ENCODE results near the gene SLC2A1. TPM values are rescaled to one million over a fixed set of nuclear protein-coding genes. Genes with fewer than 3 reads are reported as not detected.

SLC2A1 gene
- 200 and 236 TPM in 2 replicates for total RNA-seq
- long read RNA-seq, transcript SLC2A1-203 (10 exons, 3,670 nt): major isoform, 123 of 218 reads
- long read RNA-seq, partial matches to known transcripts: 85 of 218 reads
- long read RNA-seq, other reads (novel, unspliced or antisense): 10 of 218 reads

DNA sequence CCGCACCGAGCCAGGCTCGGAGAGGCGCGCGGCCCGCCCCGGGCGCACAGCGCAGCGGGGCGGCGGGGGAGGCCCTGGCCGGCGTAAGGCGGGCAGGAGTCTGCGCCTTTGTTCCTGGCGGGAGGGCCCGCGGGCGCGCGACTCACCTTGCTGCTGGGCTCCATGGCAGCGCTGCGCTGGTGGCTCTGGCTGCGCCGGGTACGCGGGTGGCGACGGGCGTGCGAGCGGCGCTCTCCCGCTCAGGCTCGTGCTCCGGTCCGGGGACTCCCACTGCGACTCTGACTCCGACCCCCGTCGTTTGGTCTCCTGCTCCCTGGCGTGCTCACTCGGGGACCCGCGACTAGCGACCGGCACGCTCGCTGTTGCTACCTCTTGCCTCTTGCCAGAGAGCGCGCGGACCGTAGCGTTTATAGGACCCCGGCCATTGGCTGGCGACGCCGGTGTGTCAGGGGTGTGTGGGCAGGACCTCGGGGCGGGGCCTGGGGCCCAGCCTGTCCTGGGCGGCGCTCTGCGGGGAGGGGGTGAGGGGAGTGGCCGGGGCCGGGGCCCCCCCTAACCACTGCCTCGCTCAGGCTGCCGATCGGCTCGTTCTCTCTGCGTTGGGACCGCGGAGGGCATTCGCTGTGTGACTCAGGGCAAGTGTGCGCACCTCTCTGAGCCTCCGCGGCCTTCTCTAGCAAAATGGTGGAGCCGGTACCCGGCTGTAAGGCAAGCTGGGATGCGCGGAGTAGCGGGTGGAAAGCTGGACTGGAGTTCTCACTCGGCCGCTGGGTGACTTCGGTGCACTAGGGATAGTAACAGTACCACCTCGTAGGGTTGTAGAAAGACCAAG is at the start of gene SLC2A1:
Gene SLC2A1, minus strand, starts transcription at position 381 of the 832 bp plus-strand sequence. Its CDS starts 217 bp downstream, at position 164.
- Mint-ChIP-seq H3K4me3 (ENCODE audit: unreplicated experiment) (peak within 1 kb of the TSS; percentile 94), H3K27ac (ENCODE audit: unreplicated experiment) (peak within 1 kb of the TSS; percentile 93), H3K4me1 (ENCODE audit: unreplicated experiment) (peaks cover 77% of the 10 kb centered on the region), H3K9me3 (ENCODE audit: unreplicated experiment) (no peaks in the 10 kb centered on the region), H3K27me3 (ENCODE audit: unreplicated experiment) (no peaks in the 10 kb centered on the region), H3K36me3 (ENCODE audit: unreplicated experiment) (peaks cover 14% of the 10 kb centered on the region)
- TF ChIP-seq, protein P1, sequence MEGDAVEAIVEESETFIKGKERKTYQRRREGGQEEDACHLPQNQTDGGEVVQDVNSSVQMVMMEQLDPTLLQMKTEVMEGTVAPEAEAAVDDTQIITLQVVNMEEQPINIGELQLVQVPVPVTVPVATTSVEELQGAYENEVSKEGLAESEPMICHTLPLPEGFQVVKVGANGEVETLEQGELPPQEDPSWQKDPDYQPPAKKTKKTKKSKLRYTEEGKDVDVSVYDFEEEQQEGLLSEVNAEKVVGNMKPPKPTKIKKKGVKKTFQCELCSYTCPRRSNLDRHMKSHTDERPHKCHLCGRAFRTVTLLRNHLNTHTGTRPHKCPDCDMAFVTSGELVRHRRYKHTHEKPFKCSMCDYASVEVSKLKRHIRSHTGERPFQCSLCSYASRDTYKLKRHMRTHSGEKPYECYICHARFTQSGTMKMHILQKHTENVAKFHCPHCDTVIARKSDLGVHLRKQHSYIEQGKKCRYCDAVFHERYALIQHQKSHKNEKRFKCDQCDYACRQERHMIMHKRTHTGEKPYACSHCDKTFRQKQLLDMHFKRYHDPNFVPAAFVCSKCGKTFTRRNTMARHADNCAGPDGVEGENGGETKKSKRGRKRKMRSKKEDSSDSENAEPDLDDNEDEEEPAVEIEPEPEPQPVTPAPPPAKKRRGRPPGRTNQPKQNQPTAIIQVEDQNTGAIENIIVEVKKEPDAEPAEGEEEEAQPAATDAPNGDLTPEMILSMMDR (IDR thresholded peaks at IDR 0.05): no peak
- peak; percentile 97 for DNase-seq (ENCODE audit: extremely low spot score, unreplicated experiment)

DNA sequence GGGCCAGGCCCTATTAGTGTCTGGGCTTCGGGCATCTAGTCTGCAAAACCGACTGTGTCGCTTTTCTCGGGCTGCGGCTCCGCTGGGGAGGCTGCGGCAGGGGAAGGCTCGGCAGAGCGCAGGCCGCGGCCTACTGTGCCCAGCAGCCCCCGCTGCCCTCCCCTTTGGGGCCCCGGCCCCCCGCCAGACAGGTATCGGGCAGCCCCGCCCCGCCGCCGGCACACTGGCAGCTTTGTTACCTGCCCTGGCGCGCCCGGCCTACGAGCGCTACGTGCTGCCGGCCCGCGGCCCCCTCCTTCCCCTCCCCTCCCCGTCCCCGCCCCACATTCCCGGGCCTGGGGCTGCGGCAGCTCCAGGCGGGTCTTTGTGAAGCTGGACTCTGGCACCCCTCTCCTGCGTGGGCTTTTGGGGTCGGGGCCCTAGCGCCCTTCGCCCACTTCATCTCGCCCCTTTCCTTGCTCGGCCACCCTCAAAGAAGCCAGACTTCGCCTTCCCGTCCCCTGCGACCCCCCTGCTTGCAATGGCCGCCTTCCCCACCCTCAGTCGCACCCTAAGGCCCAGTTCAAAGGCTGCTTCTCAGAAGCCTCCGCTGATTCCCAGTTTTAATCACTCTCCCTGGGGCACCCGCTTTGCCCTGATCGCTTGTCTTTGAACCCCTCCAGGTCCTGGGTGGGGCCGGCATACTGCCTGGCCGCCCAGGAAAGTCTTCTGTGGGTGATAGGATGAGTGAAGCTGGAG is 48.9 kb upstream of the SLC2A1 start:
- Mint-ChIP-seq H3K36me3 (ENCODE audit: unreplicated experiment) (no peaks in the 10 kb centered on the region), H3K27me3 (ENCODE audit: unreplicated experiment) (no peaks in the 10 kb centered on the region), H3K9me3 (ENCODE audit: unreplicated experiment) (no peaks in the 10 kb centered on the region), H3K4me3 (ENCODE audit: unreplicated experiment) (no peak overlapping the region), H3K4me1 (ENCODE audit: unreplicated experiment) (peaks cover 16% of the 10 kb centered on the region), H3K27ac (ENCODE audit: unreplicated experiment) (no peak overlapping the region)
- DNase-seq (ENCODE audit: extremely low spot score, unreplicated experiment): no peak
- TF ChIP-seq, protein P1 (IDR thresholded peaks at IDR 0.05): no peak

DNA sequence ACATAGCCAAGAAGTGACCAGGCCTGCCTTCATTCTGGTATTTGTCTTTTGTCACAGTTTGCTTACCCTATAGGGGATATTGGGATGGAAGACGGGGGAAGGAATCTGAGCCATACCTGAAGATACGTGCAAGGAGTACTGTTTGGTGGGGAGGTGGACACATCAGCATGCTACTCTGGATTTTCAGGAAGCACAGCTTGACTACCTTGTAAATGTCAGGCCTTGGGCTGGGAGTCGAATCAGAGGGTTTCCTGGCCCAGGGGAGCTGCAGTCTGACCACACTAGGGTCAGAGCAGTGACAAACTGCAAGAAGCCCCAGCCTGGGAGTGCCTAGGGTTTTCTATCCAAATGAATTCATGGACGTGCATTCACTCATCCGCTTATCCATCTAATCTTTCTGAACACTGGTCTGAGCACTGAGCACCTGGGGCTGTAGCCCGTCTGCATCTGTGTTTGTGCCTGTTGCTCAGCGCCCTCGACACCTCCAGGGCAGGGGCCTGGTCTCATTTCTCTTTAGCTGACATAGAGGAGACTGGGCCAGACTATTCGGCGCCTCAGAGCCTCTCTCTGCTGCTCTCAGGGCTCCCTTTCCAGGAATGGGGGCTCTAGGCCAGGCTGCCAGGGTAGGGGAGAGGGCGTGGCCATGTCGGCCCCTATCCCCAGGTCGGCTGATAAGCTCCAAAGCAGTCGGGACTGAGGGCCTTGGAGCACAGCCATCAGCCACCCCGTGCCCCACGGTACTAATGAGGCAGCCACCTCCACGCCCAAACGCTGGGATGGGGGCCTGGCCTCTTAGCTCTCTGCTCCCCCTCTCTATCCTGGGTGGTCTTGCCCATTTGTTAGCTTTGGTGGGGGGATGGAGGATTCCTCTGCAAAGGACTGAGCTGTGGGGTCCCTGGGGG is 47.0 kb upstream of the SLC2A1 start:
- Mint-ChIP-seq H3K36me3 (ENCODE audit: unreplicated experiment) (no peaks in the 10 kb centered on the region), H3K4me1 (ENCODE audit: unreplicated experiment) (peaks cover 16% of the 10 kb centered on the region), H3K27ac (ENCODE audit: unreplicated experiment) (no peak overlapping the region), H3K27me3 (ENCODE audit: unreplicated experiment) (no peaks in the 10 kb centered on the region), H3K9me3 (ENCODE audit: unreplicated experiment) (peaks cover 4% of the 10 kb centered on the region), H3K4me3 (ENCODE audit: unreplicated experiment) (no peak overlapping the region)
- TF ChIP-seq, protein P1 (IDR thresholded peaks at IDR 0.05): no peak
- DNase-seq (ENCODE audit: extremely low spot score, unreplicated experiment): no peak

DNA sequence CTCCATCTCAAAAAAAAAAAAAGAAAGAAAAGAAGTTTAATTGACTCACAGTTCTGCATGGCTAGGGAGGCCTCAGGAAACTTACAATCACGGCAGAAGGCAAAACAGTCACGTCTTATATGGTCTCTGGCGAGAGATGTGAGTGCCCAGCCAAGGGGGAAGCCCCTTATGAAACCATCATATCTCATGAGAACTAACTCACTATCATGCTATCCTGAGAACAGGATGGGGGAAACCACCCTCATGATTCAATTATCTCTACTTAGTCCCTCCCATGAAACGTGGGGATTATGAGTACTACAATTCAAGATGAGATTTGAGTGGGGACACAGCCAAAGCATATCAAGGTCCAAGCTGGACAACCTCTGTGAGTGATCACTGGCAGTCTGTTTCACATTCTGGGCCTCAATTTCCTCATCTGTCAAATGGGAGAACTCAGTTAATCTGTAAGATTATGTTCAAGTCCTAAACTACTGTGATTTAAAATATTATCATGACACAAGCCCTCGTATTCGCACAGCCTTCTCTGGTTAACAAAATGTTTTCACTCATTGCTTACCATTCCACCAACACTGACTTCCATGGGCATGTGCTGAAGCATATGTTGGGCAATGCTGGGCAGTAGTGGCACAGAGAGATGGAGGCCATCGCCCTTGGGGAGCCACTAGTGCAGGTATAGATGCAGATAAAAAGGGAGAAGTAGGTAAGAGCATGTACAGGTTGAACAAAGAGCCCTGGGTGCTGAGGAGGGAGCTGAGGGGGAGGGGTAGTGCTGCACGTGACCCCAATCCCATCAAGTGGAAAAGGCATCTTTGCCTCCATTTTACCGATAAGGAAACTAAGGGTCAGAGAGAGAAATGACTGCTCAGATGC is 46.2 kb upstream of the SLC2A1 start:
- Mint-ChIP-seq H3K36me3 (ENCODE audit: unreplicated experiment) (no peaks in the 10 kb centered on the region), H3K4me1 (ENCODE audit: unreplicated experiment) (peaks cover 16% of the 10 kb centered on the region), H3K4me3 (ENCODE audit: unreplicated experiment) (no peak overlapping the region), H3K27me3 (ENCODE audit: unreplicated experiment) (no peaks in the 10 kb centered on the region), H3K9me3 (ENCODE audit: unreplicated experiment) (peaks cover 4% of the 10 kb centered on the region), H3K27ac (ENCODE audit: unreplicated experiment) (no peak overlapping the region)
- TF ChIP-seq, protein P1 (IDR thresholded peaks at IDR 0.05): no peak
- no peak for DNase-seq (ENCODE audit: extremely low spot score, unreplicated experiment)
